ENCODE measurements around the gene ABHD14A. TPM values are rescaled to one million over a fixed set of nuclear protein-coding genes. Genes with fewer than 3 reads are reported as not detected.

Gene ABHD14A
- total and polyA plus RNA-seq, 2 of the 4 experiments (the other 2 are of a cell fraction) = 3.4 to 10.0 TPM

DNA sequence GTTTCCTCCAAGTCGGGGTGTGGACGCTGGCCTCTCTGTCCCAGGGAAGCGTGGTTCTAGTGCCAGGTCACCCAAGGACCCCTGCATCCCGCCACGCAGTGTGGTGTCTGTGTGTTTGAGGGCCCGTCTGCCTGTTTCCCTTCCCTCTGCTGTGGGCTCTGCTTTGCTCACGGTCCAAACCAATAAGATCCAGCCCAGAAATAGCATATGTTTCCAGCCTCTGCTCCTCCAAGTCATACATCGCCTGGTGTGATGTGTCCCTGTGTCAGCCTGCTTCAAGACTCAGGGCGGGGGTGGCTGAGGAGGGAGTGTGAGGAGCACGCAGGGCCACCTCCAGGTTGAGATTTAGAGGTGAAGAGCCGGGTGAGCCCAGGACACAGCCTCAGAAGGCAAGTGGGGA is 42.7 kb downstream of the ABHD14A start:
- TF ChIP-seq BHLHE40 (IDR thresholded peaks at IDR 0.05; ENCODE audit: low read depth, low read length) (no peak), RFX5 (IDR thresholded peaks at IDR 0.05; ENCODE audit: low read depth, low read length) (no peak), SMC3 (IDR thresholded peaks at IDR 0.05; ENCODE audit: low read depth, low read length) (no peak), MXI1 (IDR thresholded peaks at IDR 0.05; ENCODE audit: borderline replicate concordance, low read depth, low read length) (no peak)
- TF ChIP-seq, protein P1, sequence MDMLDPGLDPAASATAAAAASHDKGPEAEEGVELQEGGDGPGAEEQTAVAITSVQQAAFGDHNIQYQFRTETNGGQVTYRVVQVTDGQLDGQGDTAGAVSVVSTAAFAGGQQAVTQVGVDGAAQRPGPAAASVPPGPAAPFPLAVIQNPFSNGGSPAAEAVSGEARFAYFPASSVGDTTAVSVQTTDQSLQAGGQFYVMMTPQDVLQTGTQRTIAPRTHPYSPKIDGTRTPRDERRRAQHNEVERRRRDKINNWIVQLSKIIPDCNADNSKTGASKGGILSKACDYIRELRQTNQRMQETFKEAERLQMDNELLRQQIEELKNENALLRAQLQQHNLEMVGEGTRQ (IDR thresholded peaks at IDR 0.05; ENCODE audit: low read depth, low read length) = no peak
- H3K4ac ChIP-seq (ENCODE audit: low read depth, low read length) = no peak overlapping the region
- no peaks in the 10 kb centered on the region for H3K79me1 ChIP-seq (ENCODE audit: low read depth in 1 of 2, low read length in 2 of 2)
- H2AK9ac ChIP-seq (replicated peaks; ENCODE audit: low read depth, low read length, poor library complexity) = no peak overlapping the region
- no CpG with 5 or more reads among the region's 11 CpGs for WGBS, 2 experiments (ENCODE audit: extremely low coverage in 2 of 2, insufficient read length in 1 of 2)
- H3K4me1 ChIP-seq (ENCODE audit: control insufficient read depth, insufficient read depth, low read length) = peaks cover 7% of the 10 kb centered on the region
- POLR2A ChIA-PET (ENCODE audit: unreplicated experiment) = no interaction called here
- in situ Hi-C loops (cut with MboI; ENCODE audit: low sequenced_read_pairs) (no loop called here), intact Hi-C loops (cut with micrococcal nuclease) (no loop called here), dilution Hi-C loops (cut with HindIII; ENCODE audit: low sequenced_read_pairs, unreplicated experiment) (no loop called here)
- ATAC-seq (ENCODE audit: low read depth) (no peak), DNase-seq (no peak)
- H3K56ac ChIP-seq (ENCODE audit: extremely low read depth, insufficient read depth, low read length) = no peak overlapping the region
- H4K5ac ChIP-seq (ENCODE audit: low read depth, low read length) = no peak overlapping the region
- no peak overlapping the region for H2BK120ac ChIP-seq (ENCODE audit: low read depth, low read length)
- H2BK5ac ChIP-seq (ENCODE audit: low read depth, low read length, poor library complexity, severe bottlenecking) = no peak overlapping the region
- CTCF ChIA-PET = no interaction called here
- H4K8ac ChIP-seq (ENCODE audit: low read depth in 2 of 2, low read length in 2 of 2) = no peak overlapping the region
- no peak overlapping the region for H3K4me2 ChIP-seq (ENCODE audit: low read depth, low read length)
- no peak overlapping the region for H3K4me3 ChIP-seq (ENCODE audit: insufficient read depth, low read depth, low read length)
- H3K27ac ChIP-seq (ENCODE audit: insufficient read depth, low read length) = no peak overlapping the region
- no peak overlapping the region for H3K18ac ChIP-seq (ENCODE audit: low read depth, low read length)
- peaks cover 6% of the 10 kb centered on the region; the same call in 1 of the 2 replicates for H3K9me1 ChIP-seq (ENCODE audit: insufficient read depth, low read length)
- H3K9me3 ChIP-seq (ENCODE audit: control insufficient read depth, insufficient read depth, low read length) = no peaks in the 10 kb centered on the region
- H2BK20ac ChIP-seq (ENCODE audit: low read depth, low read length) = no peak overlapping the region
- no peak overlapping the region for H2BK15ac ChIP-seq (ENCODE audit: low read depth, low read length)
- no peaks in the 10 kb centered on the region for H3K36me3 ChIP-seq (ENCODE audit: control insufficient read depth, insufficient read depth, low read length)
- no peak overlapping the region for H3K14ac ChIP-seq (replicated peaks; ENCODE audit: low read depth, low read length)
- BruUV-seq (replicated peaks) = no TSS peak
- no peak overlapping the region for H4K91ac ChIP-seq (ENCODE audit: insufficient read depth, low read depth, low read length)
- no peak overlapping the region for H3K9ac ChIP-seq (ENCODE audit: low read depth, low read length)
- H4K20me1 ChIP-seq (ENCODE audit: insufficient read depth, low read length) = no peaks in the 10 kb centered on the region
- H3K23ac ChIP-seq (ENCODE audit: low read depth, low read length) = no peak overlapping the region
- no peaks in the 10 kb centered on the region for H3K27me3 ChIP-seq (ENCODE audit: control insufficient read depth, insufficient read depth, low read length)
- H2AK5ac ChIP-seq (ENCODE audit: low read depth, low read length) = no peak overlapping the region
- H2AFZ ChIP-seq (replicated peaks; ENCODE audit: low read length, poor library complexity) = peak overlapping the region; percentile 37
